ENCODE measurements around the gene PTCRA. TPM values are rescaled to one million over a fixed set of nuclear protein-coding genes. Genes with fewer than 3 reads are reported as not detected.

Gene PTCRA
- polyA plus RNA-seq, 4 donors = 0.06 TPM; not detected in 3

GRCh38 chr6:42933205-42933604 is 17.4 kb downstream of the PTCRA start:
- H3K27ac ChIP-seq (ENCODE audit: low read depth in 1 of 3, low read length in 2 of 3) = no peak overlapping the region
- DNase-seq (no peak), FAIRE-seq (no peak)
- peaks cover 2 to 50% (median 5%) of the 10 kb centered on the region in 3 donors for H3K36me3 ChIP-seq (ENCODE audit: control insufficient read depth in 3 of 3, insufficient read depth in 2 of 3, low read depth in 1 of 3, low read length in 3 of 3)
- no peak overlapping the region for H3K4me3 ChIP-seq (ENCODE audit: low read depth in 1 of 3, low read length in 3 of 3)
- 48 to 55% (median 50%) methylated on average over 3 of the region's 3 CpGs for WGBS, 3 donors
- peaks cover 2 to 18% (median 4%) of the 10 kb centered on the region in 3 donors for H3K4me1 ChIP-seq (ENCODE audit: control insufficient read depth in 3 of 3, insufficient read depth in 2 of 3, low read depth in 1 of 3, low read length in 2 of 3)
- H3K27me3 ChIP-seq (ENCODE audit: control insufficient read depth in 3 of 3, insufficient read depth in 3 of 3, low read length in 3 of 3) = no peaks in the 10 kb centered on the region
- no peaks in the 10 kb centered on the region for H3K9me3 ChIP-seq (ENCODE audit: control insufficient read depth in 2 of 2, insufficient read depth in 1 of 2, low read depth in 1 of 2, low read length in 1 of 2)

GRCh38 chr6:42935322-42935721 is 19.5 kb downstream of the PTCRA start:
- FAIRE-seq (no peak), DNase-seq (no peak)
- Histone ChIP-seq H3K27ac (ENCODE audit: low read depth in 1 of 3, low read length in 2 of 3) (no peak overlapping the region), H3K36me3 (ENCODE audit: control insufficient read depth in 3 of 3, insufficient read depth in 2 of 3, low read depth in 1 of 3, low read length in 3 of 3) (peaks cover 2 to 68% (median 5%) of the 10 kb centered on the region in 3 donors), H3K9me3 (ENCODE audit: control insufficient read depth in 2 of 2, insufficient read depth in 1 of 2, low read depth in 1 of 2, low read length in 1 of 2) (no peaks in the 10 kb centered on the region), H3K4me3 (ENCODE audit: low read depth in 1 of 3, low read length in 3 of 3) (no peak overlapping the region), H3K4me1 (ENCODE audit: control insufficient read depth in 3 of 3, insufficient read depth in 2 of 3, low read depth in 1 of 3, low read length in 2 of 3) (peaks cover 2 to 19% (median 4%) of the 10 kb centered on the region in 3 donors), H3K27me3 (ENCODE audit: control insufficient read depth in 3 of 3, insufficient read depth in 3 of 3, low read length in 3 of 3) (no peaks in the 10 kb centered on the region)
- WGBS, 3 donors = 77 to 92% (median 89%) methylated on average over 7 of the region's 7 CpGs

GRCh38 chr6:42936398-42936797 is 20.5 kb downstream of the PTCRA start:
- no peak for DNase-seq
- WGBS, 3 donors = 91 to 97% (median 93%) methylated on average over 11 of the region's 11 CpGs
- Histone ChIP-seq H3K27me3 (ENCODE audit: control insufficient read depth in 3 of 3, insufficient read depth in 3 of 3, low read length in 3 of 3) (no peaks in the 10 kb centered on the region), H3K4me3 (ENCODE audit: low read depth in 1 of 3, low read length in 3 of 3) (no peak overlapping the region), H3K4me1 (ENCODE audit: control insufficient read depth in 3 of 3, insufficient read depth in 2 of 3, low read depth in 1 of 3, low read length in 2 of 3) (peaks cover 0 to 10% (median 0%) of the 10 kb centered on the region in 3 donors), H3K9me3 (ENCODE audit: control insufficient read depth in 2 of 2, insufficient read depth in 1 of 2, low read depth in 1 of 2, low read length in 1 of 2) (no peaks in the 10 kb centered on the region), H3K27ac (ENCODE audit: low read depth in 1 of 3, low read length in 2 of 3) (no peak overlapping the region), H3K36me3 (ENCODE audit: control insufficient read depth in 3 of 3, insufficient read depth in 2 of 3, low read depth in 1 of 3, low read length in 3 of 3) (peaks cover 2 to 75% (median 5%) of the 10 kb centered on the region in 3 donors)
- no peak for FAIRE-seq

GRCh38 chr6:42937548-42938427 is 21.9 kb downstream of the PTCRA start:
- Histone ChIP-seq H3K4me1 (ENCODE audit: control insufficient read depth in 3 of 3, insufficient read depth in 2 of 3, low read depth in 1 of 3, low read length in 2 of 3) (peaks cover 0 to 10% (median 0%) of the 10 kb centered on the region in 3 donors), H3K9me3 (ENCODE audit: control insufficient read depth in 2 of 2, insufficient read depth in 1 of 2, low read depth in 1 of 2, low read length in 1 of 2) (no peaks in the 10 kb centered on the region), H3K4me3 (ENCODE audit: low read depth in 1 of 3, low read length in 3 of 3) (no peak overlapping the region), H3K27me3 (ENCODE audit: control insufficient read depth in 3 of 3, insufficient read depth in 3 of 3, low read length in 3 of 3) (no peaks in the 10 kb centered on the region), H3K36me3 (ENCODE audit: control insufficient read depth in 3 of 3, insufficient read depth in 2 of 3, low read depth in 1 of 3, low read length in 3 of 3) (peaks cover 2 to 82% (median 5%) of the 10 kb centered on the region in 3 donors), H3K27ac (ENCODE audit: low read depth in 1 of 3, low read length in 2 of 3) (no peak overlapping the region)
- DNase-seq = no peak
- no peak for FAIRE-seq
- WGBS, 3 donors = 84 to 94% (median 91%) methylated on average over 13 of the region's 13 CpGs

GRCh38 chr6:42938428-42938796 is 22.6 kb downstream of the PTCRA start:
- Histone ChIP-seq H3K27ac (ENCODE audit: low read depth in 1 of 3, low read length in 2 of 3) (no peak overlapping the region), H3K36me3 (ENCODE audit: control insufficient read depth in 3 of 3, insufficient read depth in 2 of 3, low read depth in 1 of 3, low read length in 3 of 3) (peaks cover 2 to 83% (median 5%) of the 10 kb centered on the region in 3 donors), H3K9me3 (ENCODE audit: control insufficient read depth in 2 of 2, insufficient read depth in 1 of 2, low read depth in 1 of 2, low read length in 1 of 2) (no peaks in the 10 kb centered on the region), H3K27me3 (ENCODE audit: control insufficient read depth in 3 of 3, insufficient read depth in 3 of 3, low read length in 3 of 3) (no peaks in the 10 kb centered on the region), H3K4me1 (ENCODE audit: control insufficient read depth in 3 of 3, insufficient read depth in 2 of 3, low read depth in 1 of 3, low read length in 2 of 3) (peaks cover 0 to 10% (median 0%) of the 10 kb centered on the region in 3 donors), H3K4me3 (ENCODE audit: low read depth in 1 of 3, low read length in 3 of 3) (no peak overlapping the region)
- DNase-seq (no peak), FAIRE-seq (no peak)
- 85 to 90% (median 87%) methylated on average over 5 of the region's 5 CpGs for WGBS, 3 donors

GRCh38 chr6:42938987-42939809 is 23.3 kb downstream of the PTCRA start:
- H3K4me3 ChIP-seq (ENCODE audit: low read depth in 1 of 3, low read length in 3 of 3) = no peak overlapping the region
- peak overlapping the region in 1 of 3 donors; percentile 29 for H3K27ac ChIP-seq (ENCODE audit: low read depth in 1 of 3, low read length in 2 of 3)
- H3K4me1 ChIP-seq (ENCODE audit: control insufficient read depth in 3 of 3, insufficient read depth in 2 of 3, low read depth in 1 of 3, low read length in 2 of 3) = peaks cover 0 to 10% (median 0%) of the 10 kb centered on the region in 3 donors
- H3K27me3 ChIP-seq (ENCODE audit: control insufficient read depth in 3 of 3, insufficient read depth in 3 of 3, low read length in 3 of 3) = no peaks in the 10 kb centered on the region
- DNase-seq = peak in 1 of 2 donors; percentile 49
- peaks cover 2 to 86% (median 7%) of the 10 kb centered on the region in 3 donors for H3K36me3 ChIP-seq (ENCODE audit: control insufficient read depth in 3 of 3, insufficient read depth in 2 of 3, low read depth in 1 of 3, low read length in 3 of 3)
- no peak for FAIRE-seq
- 69 to 80% (median 72%) methylated on average over 9 of the region's 9 CpGs for WGBS, 3 donors
- no peaks in the 10 kb centered on the region for H3K9me3 ChIP-seq (ENCODE audit: control insufficient read depth in 2 of 2, insufficient read depth in 1 of 2, low read depth in 1 of 2, low read length in 1 of 2)

GRCh38 chr6:42939810-42940167 is 23.9 kb downstream of the PTCRA start:
- DNase-seq = peak; percentile 37 to 73
- no peak for FAIRE-seq
- Histone ChIP-seq H3K4me1 (ENCODE audit: control insufficient read depth in 3 of 3, insufficient read depth in 2 of 3, low read depth in 1 of 3, low read length in 2 of 3) (peaks cover 0 to 10% (median 0%) of the 10 kb centered on the region in 3 donors), H3K27ac (ENCODE audit: low read depth in 1 of 3, low read length in 2 of 3) (peak overlapping the region in 1 of 3 donors; percentile 29), H3K9me3 (ENCODE audit: control insufficient read depth in 2 of 2, insufficient read depth in 1 of 2, low read depth in 1 of 2, low read length in 1 of 2) (no peaks in the 10 kb centered on the region), H3K27me3 (ENCODE audit: control insufficient read depth in 3 of 3, insufficient read depth in 3 of 3, low read length in 3 of 3) (no peaks in the 10 kb centered on the region), H3K36me3 (ENCODE audit: control insufficient read depth in 3 of 3, insufficient read depth in 2 of 3, low read depth in 1 of 3, low read length in 3 of 3) (peaks cover 2 to 83% (median 7%) of the 10 kb centered on the region in 3 donors), H3K4me3 (ENCODE audit: low read depth in 1 of 3, low read length in 3 of 3) (no peak overlapping the region)
- WGBS, 3 donors = 43 to 75% (median 56%) methylated on average over 4 of the region's 4 CpGs

GRCh38 chr6:42940493-42941045 is 24.7 kb downstream of the PTCRA start:
- Histone ChIP-seq H3K9me3 (ENCODE audit: control insufficient read depth in 2 of 2, insufficient read depth in 1 of 2, low read depth in 1 of 2, low read length in 1 of 2) (no peaks in the 10 kb centered on the region), H3K36me3 (ENCODE audit: control insufficient read depth in 3 of 3, insufficient read depth in 2 of 3, low read depth in 1 of 3, low read length in 3 of 3) (peaks cover 2 to 80% (median 7%) of the 10 kb centered on the region in 3 donors), H3K4me3 (ENCODE audit: low read depth in 1 of 3, low read length in 3 of 3) (no peak overlapping the region), H3K27me3 (ENCODE audit: control insufficient read depth in 3 of 3, insufficient read depth in 3 of 3, low read length in 3 of 3) (no peaks in the 10 kb centered on the region), H3K27ac (ENCODE audit: low read depth in 1 of 3, low read length in 2 of 3) (no peak overlapping the region), H3K4me1 (ENCODE audit: control insufficient read depth in 3 of 3, insufficient read depth in 2 of 3, low read depth in 1 of 3, low read length in 2 of 3) (peaks cover 0 to 10% (median 0%) of the 10 kb centered on the region in 3 donors)
- no peak for FAIRE-seq
- no peak for DNase-seq
- WGBS, 3 donors = 95 to 97% (median 97%) methylated on average over 6 of the region's 6 CpGs
